Hepatocyte (in vitro differentiated cells): ENCODE data around the gene BAIAP3. TPM values are rescaled to one million over a fixed set of nuclear protein-coding genes. Genes with fewer than 3 reads are reported as not detected.

Experiments
- DNase-seq: peaks from one replicate; pipeline ENCODE4 v3.0.0-alpha.2; 2016; ENCODE audit warnings: low spot score
- H2AFZ ChIP-seq: fragments of 200-600 bp; sonication (generic); 2 replicates; pipeline ENCODE4 v1.6.0; 2016; ENCODE audit warnings: antibody characterized with exemption, mild to moderate bottlenecking
- H3K27ac ChIP-seq: fragments of 200-600 bp; sonication (generic); 2 replicates; pipeline ENCODE4 v1.5.1; 2016; ENCODE audit warnings: mild to moderate bottlenecking
- H3K27me3 ChIP-seq: fragments of 200-600 bp; sonication (generic); 2 replicates; pipeline ENCODE4 v1.6.1; 2016
- H3K36me3 ChIP-seq: fragments of 200-600 bp; sonication (generic); replicated peaks from 2 replicates; pipeline ENCODE4 v1.5.1; 2016; ENCODE audit warnings: low read depth; ENCODE audit not compliant: insufficient read depth
- H3K4me1 ChIP-seq: fragments of 200-600 bp; sonication (generic); 2 replicates; pipeline ENCODE4 v1.5.1; 2016; ENCODE audit warnings: mild to moderate bottlenecking, moderate library complexity; ENCODE audit not compliant: insufficient read depth
- H3K4me2 ChIP-seq: fragments of 200-600 bp; sonication (generic); 2 replicates; pipeline ENCODE4 v1.6.0; 2016
- H3K4me3 ChIP-seq: fragments of 200-600 bp; sonication (generic); 2 replicates; pipeline ENCODE4 v1.5.1; 2016; ENCODE audit warnings: mild to moderate bottlenecking
- H3K79me2 ChIP-seq: fragments of 200-600 bp; sonication (generic); 2 replicates; pipeline ENCODE4 v1.6.0; 2017; ENCODE audit warnings: mild to moderate bottlenecking
- H3K9me2 ChIP-seq: fragments of 200-600 bp; sonication (generic); replicated peaks from 2 replicates; pipeline ENCODE4 v1.6.0; 2017; ENCODE audit warnings: mild to moderate bottlenecking; ENCODE audit not compliant: insufficient read depth
- H3K9me3 ChIP-seq: fragments of 200-600 bp; sonication (generic); 2 replicates; pipeline ENCODE4 v1.5.1; 2016; ENCODE audit warnings: low read depth, mild to moderate bottlenecking
- H4K20me1 ChIP-seq: fragments of 200-600 bp; sonication (generic); 2 replicates; pipeline ENCODE4 v1.6.0; 2016; ENCODE audit warnings: mild to moderate bottlenecking; ENCODE audit not compliant: insufficient read depth, poor library complexity, severe bottlenecking
- EZH2 ChIP-seq: fragments of 200-600 bp; sonication (generic); IDR thresholded peaks from 2 replicates; pipeline ENCODE4 v1.6.1; 2016; ENCODE audit warnings: antibody characterized with exemption, mild to moderate bottlenecking, borderline replicate concordance
- EZH2phosphoT487 ChIP-seq: fragments of 200-600 bp; sonication (generic); IDR thresholded peaks from one replicate; pipeline ENCODE4 v1.6.1; 2018; ENCODE audit warnings: antibody characterized with exemption, mild to moderate bottlenecking, low read depth, moderate library complexity; ENCODE audit not compliant: unreplicated experiment, severe bottlenecking
- WGBS: methylation state at CpG from one replicate; pipeline ENCODE4 v1.1.6; 2016; ENCODE audit warnings: low lambda C conversion rate; ENCODE audit errors: missing lambda C conversion rate; 5-methylcytosine and 5-hydroxymethylcytosine counted together
- polyA plus RNA-seq: library from polyadenylated mRNA; unstranded; fragments of >200 nt; fragmentation: Nextera tagmentation; extraction: Ambion mirVana; gene quantifications from 2 replicates; pipeline ENCODE4 v1.2.1, GENCODE V29; 2016
- total RNA-seq: library from RNA; depleted of rRNA; stranded (reverse); fragments of >200 nt; gene quantifications from 2 replicates; pipeline ENCODE4 v1.2.3, GENCODE V29; 2014
- TF ChIP-seq, protein P1 (sequence below): fragments of 200-600 bp; sonication (generic); IDR thresholded peaks from 2 replicates; pipeline ENCODE4 v1.5.1; 2016; ENCODE audit warnings: antibody characterized with exemption, mild to moderate bottlenecking; ENCODE audit not compliant: poor library complexity

Gene BAIAP3
- total and polyA plus RNA-seq, 2 experiments from 2014 or later = 2.4 to 3.0 TPM

DNA sequence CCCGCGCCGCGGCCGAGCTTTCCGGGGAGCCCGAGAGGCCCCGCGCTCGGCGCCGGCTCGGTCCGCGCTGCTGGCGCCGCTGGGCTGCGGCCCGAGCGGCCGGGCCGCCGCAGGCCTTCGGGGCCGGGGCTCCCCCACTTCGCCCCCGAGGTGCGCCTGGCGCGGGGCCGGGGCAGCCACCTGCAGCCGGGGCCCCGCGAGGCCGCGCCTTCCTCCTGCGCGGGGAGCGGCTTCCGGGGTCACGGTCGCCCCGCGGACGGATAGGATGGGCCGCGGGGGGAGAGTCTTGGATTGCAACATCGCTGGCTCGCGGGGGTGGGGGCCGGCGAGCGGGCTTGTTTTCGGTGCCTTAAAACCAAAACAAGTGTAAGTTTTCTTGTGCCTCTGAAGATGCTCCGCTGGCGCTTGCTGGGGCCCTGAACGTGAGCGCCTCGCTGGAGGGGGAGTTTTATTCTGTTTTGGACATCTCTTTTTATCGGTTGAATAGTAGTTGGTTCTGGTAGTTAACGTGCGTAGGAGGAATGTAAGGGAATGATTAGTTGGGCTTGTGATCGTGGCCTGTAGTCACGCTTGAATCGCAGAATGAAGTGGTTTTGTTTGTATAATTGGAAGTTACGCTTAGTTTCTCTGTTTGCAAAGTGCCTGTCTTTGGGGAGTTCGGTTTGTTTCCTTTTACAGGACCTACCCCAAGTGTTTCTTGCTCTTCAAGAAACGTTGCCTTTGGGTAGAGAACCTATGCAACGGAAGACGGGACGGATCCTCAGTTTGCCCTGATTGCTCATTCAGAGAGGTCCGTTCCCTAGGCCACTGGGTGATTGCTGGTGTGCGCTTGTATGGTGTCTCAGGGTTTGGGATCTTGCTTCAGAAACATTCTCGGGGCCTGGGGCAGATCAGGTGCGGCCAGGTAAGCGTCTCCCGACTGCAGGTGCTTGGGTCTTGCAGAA lies 23.3 kb upstream of the BAIAP3 start:
- peak overlapping the region; percentile 98 for H3K4me2 ChIP-seq
- H3K27me3 ChIP-seq = no peaks in the 10 kb centered on the region
- H3K27ac ChIP-seq = peak overlapping the region; percentile 63
- H3K36me3 ChIP-seq = no peaks in the 10 kb centered on the region
- peaks cover 53% of the 10 kb centered on the region for H3K79me2 ChIP-seq
- no peaks in the 10 kb centered on the region for H3K9me2 ChIP-seq
- peaks cover 53% of the 10 kb centered on the region for H4K20me1 ChIP-seq
- peak; percentile 68 for DNase-seq
- no peak overlapping the region for H2AFZ ChIP-seq
- peaks cover 15% of the 10 kb centered on the region for H3K4me1 ChIP-seq
- TF ChIP-seq EZH2phosphoT487 (no peak), EZH2 (no peak)
- TF ChIP-seq, protein P1, sequence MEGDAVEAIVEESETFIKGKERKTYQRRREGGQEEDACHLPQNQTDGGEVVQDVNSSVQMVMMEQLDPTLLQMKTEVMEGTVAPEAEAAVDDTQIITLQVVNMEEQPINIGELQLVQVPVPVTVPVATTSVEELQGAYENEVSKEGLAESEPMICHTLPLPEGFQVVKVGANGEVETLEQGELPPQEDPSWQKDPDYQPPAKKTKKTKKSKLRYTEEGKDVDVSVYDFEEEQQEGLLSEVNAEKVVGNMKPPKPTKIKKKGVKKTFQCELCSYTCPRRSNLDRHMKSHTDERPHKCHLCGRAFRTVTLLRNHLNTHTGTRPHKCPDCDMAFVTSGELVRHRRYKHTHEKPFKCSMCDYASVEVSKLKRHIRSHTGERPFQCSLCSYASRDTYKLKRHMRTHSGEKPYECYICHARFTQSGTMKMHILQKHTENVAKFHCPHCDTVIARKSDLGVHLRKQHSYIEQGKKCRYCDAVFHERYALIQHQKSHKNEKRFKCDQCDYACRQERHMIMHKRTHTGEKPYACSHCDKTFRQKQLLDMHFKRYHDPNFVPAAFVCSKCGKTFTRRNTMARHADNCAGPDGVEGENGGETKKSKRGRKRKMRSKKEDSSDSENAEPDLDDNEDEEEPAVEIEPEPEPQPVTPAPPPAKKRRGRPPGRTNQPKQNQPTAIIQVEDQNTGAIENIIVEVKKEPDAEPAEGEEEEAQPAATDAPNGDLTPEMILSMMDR = no peak
- WGBS = 2% methylated on average over 58 of the region's 77 CpGs
- no peaks in the 10 kb centered on the region for H3K9me3 ChIP-seq
- H3K4me3 ChIP-seq = peak overlapping the region; percentile 73

- Histone ChIP-seq H4K20me1 (peaks cover 60% of the 10 kb centered on the region), H3K27ac (peak overlapping the region; percentile 63), H3K36me3 (no peaks in the 10 kb centered on the region)
These were observed 22.6 kb upstream of the BAIAP3 start for GRCh38 chr16:1310832-1311200.

GRCh38 chr16:1311212-1311737 lies 22.2 kb upstream of the BAIAP3 start:
- Histone ChIP-seq H4K20me1 (peaks cover 64% of the 10 kb centered on the region), H3K4me1 (peaks cover 15% of the 10 kb centered on the region), H3K4me2 (peak overlapping the region; percentile 98), H3K4me3 (peak overlapping the region; percentile 73), H3K9me2 (no peaks in the 10 kb centered on the region), H3K9me3 (no peaks in the 10 kb centered on the region), H3K36me3 (no peaks in the 10 kb centered on the region), H3K27ac (peak overlapping the region; percentile 63), H2AFZ (no peak overlapping the region), H3K79me2 (peaks cover 64% of the 10 kb centered on the region), H3K27me3 (no peaks in the 10 kb centered on the region)
- 28% methylated on average over 13 of the region's 13 CpGs for WGBS
- no peak for DNase-seq
- TF ChIP-seq, protein P1 = no peak
- TF ChIP-seq EZH2 (no peak), EZH2phosphoT487 (no peak)

More at GRCh38 chr16:1310832-1311200, 22.6 kb upstream of the BAIAP3 start:
- H3K9me3 ChIP-seq = no peaks in the 10 kb centered on the region
- no peak overlapping the region for H2AFZ ChIP-seq
- TF ChIP-seq EZH2 = no peak
- TF ChIP-seq, protein P1 = no peak
- TF ChIP-seq EZH2phosphoT487 = no peak
- H3K4me1 ChIP-seq = peaks cover 15% of the 10 kb centered on the region
- no peaks in the 10 kb centered on the region for H3K9me2 ChIP-seq
- H3K4me3 ChIP-seq = peak overlapping the region; percentile 73
- H3K79me2 ChIP-seq = peaks cover 60% of the 10 kb centered on the region
- no peaks in the 10 kb centered on the region for H3K27me3 ChIP-seq
- H3K4me2 ChIP-seq = peak overlapping the region; percentile 98
- peak; percentile 43 for DNase-seq
- WGBS = 2% methylated on average over 14 of the region's 14 CpGs
